ENCODE data around the gene S100A14.
"Not testable (repeated sequence)": the region's sequence is repeated elsewhere in the genome, so short reads cannot be mapped to it uniquely, and the experiment has no call there.

The S100A14 gene

GRCh38 chr1:153586347-153586746, 29.8 kb downstream of the S100A14 start:
- no peak for DNase-seq (ENCODE audit: low spot score)

GRCh38 chr1:153585006-153585405, 31.1 kb downstream of the S100A14 start:
- no peak for DNase-seq (ENCODE audit: low spot score)

GRCh38 chr1:153583976-153584375, 32.1 kb downstream of the S100A14 start:
- DNase-seq (ENCODE audit: low spot score) = no peak

GRCh38 chr1:153583514-153583913, 32.6 kb downstream of the S100A14 start:
- DNase-seq (ENCODE audit: low spot score) = not testable (repeated sequence)

GRCh38 chr1:153582836-153583235, 33.3 kb downstream of the S100A14 start:
- not testable (repeated sequence) for DNase-seq (ENCODE audit: low spot score)

GRCh38 chr1:153578936-153579335, 37.2 kb downstream of the S100A14 start:
- DNase-seq (ENCODE audit: low spot score) = no peak

GRCh38 chr1:153578490-153578889, 37.6 kb downstream of the S100A14 start:
- DNase-seq (ENCODE audit: low spot score) = no peak

GRCh38 chr1:153577624-153578051, 38.5 kb downstream of the S100A14 start:
- DNase-seq (ENCODE audit: low spot score) = no peak

- DNase-seq (ENCODE audit: low spot score) = no peak
Observed at GRCh38 chr1:153577138-153577537, 39.0 kb downstream of the S100A14 start.

- not testable (repeated sequence) for DNase-seq (ENCODE audit: low spot score)
Observed at GRCh38 chr1:153575497-153575896, 40.6 kb downstream of the S100A14 start.

- not testable (repeated sequence) for DNase-seq (ENCODE audit: low spot score)
Observed at GRCh38 chr1:153575081-153575491, 41.0 kb downstream of the S100A14 start.

- DNase-seq (ENCODE audit: low spot score) = no peak
Observed at GRCh38 chr1:153573351-153573750, 42.8 kb downstream of the S100A14 start.

- no peak for DNase-seq (ENCODE audit: low spot score)
Observed at GRCh38 chr1:153572569-153573015, 43.5 kb downstream of the S100A14 start.

GRCh38 chr1:153571706-153572105, 44.4 kb downstream of the S100A14 start:
- DNase-seq (ENCODE audit: low spot score) = no peak

GRCh38 chr1:153570874-153571273, 45.3 kb downstream of the S100A14 start:
- no peak for DNase-seq (ENCODE audit: low spot score)

- no peak for DNase-seq (ENCODE audit: low spot score)
Observed at GRCh38 chr1:153569465-153569864, 46.7 kb downstream of the S100A14 start.

- peak; percentile 95 for DNase-seq (ENCODE audit: low spot score)
Observed at GRCh38 chr1:153568367-153569099, 47.6 kb downstream of the S100A14 start.

- no peak for DNase-seq (ENCODE audit: low spot score)
Observed at GRCh38 chr1:153567621-153568366, 48.3 kb downstream of the S100A14 start.

GRCh38 chr1:153566414-153567371, 49.4 kb downstream of the S100A14 start:
- peak; percentile 78 for DNase-seq (ENCODE audit: low spot score)

- DNase-seq (ENCODE audit: low spot score) = peak; percentile 47
Observed at GRCh38 chr1:153565529-153566374, 50.4 kb downstream of the S100A14 start, which contains the start of gene S100A2. Gene S100A2 (minus strand): TSS chr1:153565844. CDS start chr1:153563877, 1,967 bp downstream.
